HUES64 (cell line): ENCODE results near the gene COL17A1.

ENCODE experiments used
- H3K27ac ChIP-seq: 2 replicates; pipeline ENCODE4 v1.7.0; 2013; ENCODE audit warnings: low read depth, low read length, inconsistent platforms
- H3K27me3 ChIP-seq: 2 replicates; pipeline ENCODE4 v1.6.1; 2013; ENCODE audit warnings: mild to moderate bottlenecking, low read length; ENCODE audit not compliant: insufficient read depth
- H3K36me3 ChIP-seq: 2 replicates; pipeline ENCODE4 v1.6.1; 2013; ENCODE audit warnings: mild to moderate bottlenecking, low read length; ENCODE audit not compliant: insufficient read depth
- H3K4me1 ChIP-seq: 2 replicates; pipeline ENCODE4 v1.6.1; 2013; ENCODE audit warnings: mild to moderate bottlenecking, low read length, moderate library complexity; ENCODE audit not compliant: insufficient read depth
- H3K4me3 ChIP-seq: 2 replicates; pipeline ENCODE4 v1.5.1; 2013; ENCODE audit warnings: mild to moderate bottlenecking, low read length, moderate library complexity
- H3K9ac ChIP-seq: 2 replicates; pipeline ENCODE4 v1.6.1; 2013; ENCODE audit warnings: mild to moderate bottlenecking, low read depth, low read length
- H3K9me3 ChIP-seq: 2 replicates; pipeline ENCODE4 v1.6.1; 2013; ENCODE audit warnings: low read depth, low read length; ENCODE audit not compliant: insufficient read depth
- WGBS: fragments of 150-250, 120-280 bp; methylation state at CpG from one replicate; pipeline ENCODE4 v1.1.7; 2013; ENCODE audit warnings: missing lambda C conversion rate; 5-methylcytosine and 5-hydroxymethylcytosine counted together

Gene COL17A1

GRCh38 chr10:104074505-104074904 is 11.2 kb downstream of the COL17A1 start:
- Histone ChIP-seq H3K9ac (no peak overlapping the region), H3K4me1 (peaks cover 21% of the 10 kb centered on the region), H3K9me3 (no peaks in the 10 kb centered on the region), H3K4me3 (no peak overlapping the region), H3K36me3 (no peaks in the 10 kb centered on the region), H3K27me3 (no peaks in the 10 kb centered on the region), H3K27ac (no peak overlapping the region)
- 92% methylated on average over 6 of the region's 6 CpGs for WGBS

GRCh38 chr10:104072786-104073185 is 12.9 kb downstream of the COL17A1 start:
- no peaks in the 10 kb centered on the region for H3K27me3 ChIP-seq
- no peaks in the 10 kb centered on the region for H3K36me3 ChIP-seq
- H3K4me3 ChIP-seq = no peak overlapping the region
- peaks cover 31% of the 10 kb centered on the region for H3K4me1 ChIP-seq
- no peak overlapping the region for H3K9ac ChIP-seq
- H3K9me3 ChIP-seq = no peaks in the 10 kb centered on the region
- no peak overlapping the region for H3K27ac ChIP-seq
- 91% methylated on average over 5 of the region's 5 CpGs for WGBS

GRCh38 chr10:104069613-104070012 is 16.1 kb downstream of the COL17A1 start:
- 69% methylated on average over 6 of the region's 6 CpGs for WGBS
- Histone ChIP-seq H3K4me1 (peaks cover 36% of the 10 kb centered on the region), H3K4me3 (no peak overlapping the region), H3K27me3 (no peaks in the 10 kb centered on the region), H3K36me3 (no peaks in the 10 kb centered on the region), H3K27ac (no peak overlapping the region), H3K9ac (no peak overlapping the region), H3K9me3 (no peaks in the 10 kb centered on the region)

- peak overlapping the region; percentile 67 for H3K9ac ChIP-seq
- H3K27me3 ChIP-seq = no peaks in the 10 kb centered on the region
- WGBS = 29% methylated on average over 12 of the region's 12 CpGs
- H3K9me3 ChIP-seq = no peaks in the 10 kb centered on the region
- peak overlapping the region; percentile 32 for H3K4me3 ChIP-seq
- no peaks in the 10 kb centered on the region for H3K36me3 ChIP-seq
- H3K27ac ChIP-seq = peak overlapping the region; percentile 80
- H3K4me1 ChIP-seq = peaks cover 36% of the 10 kb centered on the region
These were observed 18.2 kb downstream of the COL17A1 start for GRCh38 chr10:104067525-104067924.

- no peaks in the 10 kb centered on the region for H3K9me3 ChIP-seq
- H3K36me3 ChIP-seq = no peaks in the 10 kb centered on the region
- H3K4me3 ChIP-seq = peak overlapping the region; percentile 32
- peak overlapping the region; percentile 67; the same call in 1 of the 2 replicates for H3K9ac ChIP-seq
- peaks cover 36% of the 10 kb centered on the region for H3K4me1 ChIP-seq
- no peaks in the 10 kb centered on the region for H3K27me3 ChIP-seq
- peak overlapping the region; percentile 54; the same call in 1 of the 2 replicates for H3K27ac ChIP-seq
- WGBS = 28% methylated on average over 7 of the region's 7 CpGs
These were observed 18.7 kb downstream of the COL17A1 start for GRCh38 chr10:104066945-104067344.

GRCh38 chr10:104065748-104066147 is 19.9 kb downstream of the COL17A1 start:
- H3K27ac ChIP-seq = no peak overlapping the region
- peaks cover 36% of the 10 kb centered on the region for H3K4me1 ChIP-seq
- WGBS = 96% methylated on average over 1 of the region's 1 CpG
- no peaks in the 10 kb centered on the region for H3K27me3 ChIP-seq
- H3K9me3 ChIP-seq = no peaks in the 10 kb centered on the region
- H3K36me3 ChIP-seq = no peaks in the 10 kb centered on the region
- H3K4me3 ChIP-seq = no peak overlapping the region
- H3K9ac ChIP-seq = no peak overlapping the region

GRCh38 chr10:104061196-104061595 is 24.5 kb downstream of the COL17A1 start:
- no peaks in the 10 kb centered on the region for H3K27me3 ChIP-seq
- no peaks in the 10 kb centered on the region for H3K9me3 ChIP-seq
- no peak overlapping the region for H3K27ac ChIP-seq
- H3K36me3 ChIP-seq = no peaks in the 10 kb centered on the region
- no peak overlapping the region for H3K4me3 ChIP-seq
- H3K9ac ChIP-seq = no peak overlapping the region
- WGBS = 93% methylated on average over 6 of the region's 6 CpGs
- peaks cover 32% of the 10 kb centered on the region for H3K4me1 ChIP-seq

GRCh38 chr10:104059364-104059763 is 26.3 kb downstream of the COL17A1 start:
- H3K4me3 ChIP-seq = no peak overlapping the region
- H3K27ac ChIP-seq = peak overlapping the region; percentile 50
- peaks cover 25% of the 10 kb centered on the region for H3K4me1 ChIP-seq
- H3K9me3 ChIP-seq = no peaks in the 10 kb centered on the region
- H3K36me3 ChIP-seq = no peaks in the 10 kb centered on the region
- WGBS = 45% methylated on average over 4 of the region's 4 CpGs
- H3K9ac ChIP-seq = 0 out of 2 replicates have a peak overlapping the region, but pooled peaks have one; percentile 1
- no peaks in the 10 kb centered on the region for H3K27me3 ChIP-seq

GRCh38 chr10:104057717-104058116 is 28.0 kb downstream of the COL17A1 start:
- 0 out of 2 replicates have a peak overlapping the region, but pooled peaks have one; percentile 4 for H3K9ac ChIP-seq
- 38% methylated on average over 6 of the region's 6 CpGs for WGBS
- no peaks in the 10 kb centered on the region for H3K36me3 ChIP-seq
- H3K9me3 ChIP-seq = no peaks in the 10 kb centered on the region
- H3K4me3 ChIP-seq = no peak overlapping the region
- no peaks in the 10 kb centered on the region for H3K27me3 ChIP-seq
- H3K27ac ChIP-seq = no peak overlapping the region; the same call in 1 of the 2 replicates
- peaks cover 25% of the 10 kb centered on the region for H3K4me1 ChIP-seq

- 92% methylated on average over 14 of the region's 14 CpGs for WGBS
- Histone ChIP-seq H3K9ac (no peak overlapping the region), H3K9me3 (no peaks in the 10 kb centered on the region), H3K36me3 (no peaks in the 10 kb centered on the region), H3K27me3 (no peaks in the 10 kb centered on the region), H3K4me1 (peaks cover 25% of the 10 kb centered on the region), H3K27ac (no peak overlapping the region), H3K4me3 (no peak overlapping the region)
These were observed 28.9 kb downstream of the COL17A1 start for GRCh38 chr10:104056619-104057273.

GRCh38 chr10:104054430-104054829 is 31.2 kb downstream of the COL17A1 start:
- no peak overlapping the region for H3K27ac ChIP-seq
- peaks cover 19% of the 10 kb centered on the region for H3K4me1 ChIP-seq
- no peaks in the 10 kb centered on the region for H3K36me3 ChIP-seq
- no peaks in the 10 kb centered on the region for H3K9me3 ChIP-seq
- WGBS = 71% methylated on average over 8 of the region's 8 CpGs
- H3K27me3 ChIP-seq = no peaks in the 10 kb centered on the region
- no peak overlapping the region for H3K9ac ChIP-seq
- H3K4me3 ChIP-seq = no peak overlapping the region

- H3K27ac ChIP-seq = no peak overlapping the region
- 90% methylated on average over 4 of the region's 4 CpGs for WGBS
- H3K4me1 ChIP-seq = peaks cover 12% of the 10 kb centered on the region
- no peak overlapping the region for H3K4me3 ChIP-seq
- H3K36me3 ChIP-seq = no peaks in the 10 kb centered on the region
- no peaks in the 10 kb centered on the region for H3K27me3 ChIP-seq
- H3K9me3 ChIP-seq = no peaks in the 10 kb centered on the region
- H3K9ac ChIP-seq = no peak overlapping the region
These were observed 32.5 kb downstream of the COL17A1 start for GRCh38 chr10:104053201-104053600.
